Smooth muscle cell of trachea (primary cell): ENCODE results near the gene POM121C. TPM values are rescaled to one million over a fixed set of nuclear protein-coding genes. Genes with fewer than 3 reads are reported as not detected.

ENCODE experiments used
- total RNA-seq: library from RNA; depleted of rRNA; stranded (reverse); fragments of >200 nt; gene quantifications from 2 replicates; pipeline ENCODE4 v1.2.1, GENCODE V29; 2014

POM121C gene
- 12.1 and 12.4 TPM in 2 replicates for total RNA-seq

DNA sequence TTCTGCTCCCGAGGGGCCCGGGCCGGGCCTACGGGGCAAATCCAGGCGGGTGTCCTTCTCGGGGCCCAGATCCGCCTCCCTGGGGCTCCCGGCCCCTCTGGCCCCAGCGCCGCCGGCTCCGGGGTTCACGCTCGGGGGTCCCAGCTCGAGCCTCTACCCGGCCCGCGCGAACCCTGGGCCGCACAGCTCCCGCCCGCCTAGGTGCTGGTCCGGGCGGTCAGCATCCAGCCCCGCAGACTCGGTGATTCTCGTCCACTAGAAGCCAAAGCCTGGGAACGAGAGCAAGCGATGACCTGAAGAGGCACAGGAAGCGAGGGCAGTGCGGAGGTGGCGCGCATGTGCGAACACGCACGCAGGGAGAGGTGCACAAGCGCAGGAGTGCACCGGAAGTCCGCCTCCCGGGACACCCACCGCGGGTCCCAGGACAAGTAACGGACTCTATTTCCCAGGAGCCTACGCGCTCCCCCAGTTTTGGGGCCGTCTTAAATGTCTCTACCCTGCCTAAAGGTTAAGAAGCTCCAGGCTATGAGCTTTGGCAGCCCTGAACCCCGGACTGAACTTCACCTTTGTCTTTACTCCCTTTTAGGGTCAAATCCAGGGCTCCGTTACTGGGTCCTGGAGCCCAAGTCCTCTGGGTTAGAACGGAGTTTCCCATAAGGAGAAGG lies at the start of gene POM121C:
TSS of gene POM121C (minus strand) at position 321 of the 665 bp plus-strand sequence. CDS start 44,803 bp downstream, outside the sequence.

DNA sequence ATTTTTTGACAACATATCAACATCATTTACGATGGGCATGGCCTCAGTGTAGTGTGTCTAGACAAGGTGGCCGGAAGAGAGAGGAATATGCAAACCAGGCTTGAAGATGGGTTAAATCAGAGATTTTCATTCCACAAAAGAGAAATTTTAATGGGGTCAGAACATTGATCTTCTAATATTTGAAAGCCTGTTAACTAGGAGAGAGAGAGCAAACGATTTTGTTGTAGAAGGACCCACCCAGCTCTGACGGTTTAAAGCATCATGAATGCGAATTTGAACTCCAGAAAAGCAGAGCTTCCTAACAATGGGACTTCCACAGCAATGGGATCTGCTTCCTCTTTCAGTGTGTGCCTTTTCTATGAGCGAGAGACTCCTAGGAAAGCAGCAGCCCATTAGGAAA lies 5.9 kb upstream of the POM121C start, which contains the start of gene SPDYE5:
TSS of gene SPDYE5 (plus strand) at position 301 of the 400 bp plus-strand sequence. CDS start 1,728 bp downstream, outside the sequence.

DNA sequence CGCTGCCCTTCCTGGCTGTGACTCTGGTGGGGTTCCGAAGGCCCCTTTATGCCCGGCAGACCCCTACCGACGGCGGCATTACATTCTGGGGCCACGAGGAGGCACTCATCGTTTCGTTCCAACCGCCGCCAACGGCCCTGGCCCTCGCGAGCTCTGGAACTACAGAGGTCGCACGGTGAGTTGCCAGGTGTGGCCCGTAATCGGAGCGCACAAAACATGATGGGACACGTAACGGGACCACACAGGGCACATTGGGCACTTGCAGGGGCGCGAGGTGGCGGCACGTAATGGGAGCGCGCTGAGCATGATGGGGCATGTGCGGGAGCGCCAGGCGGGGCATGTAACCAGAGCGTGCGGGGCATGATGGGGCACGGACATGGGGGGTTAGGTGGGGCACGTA lies 90.8 kb downstream of the POM121C start, which contains the start of gene TRIM73:
TSS of gene TRIM73 (plus strand) at position 301 of the 400 bp plus-strand sequence. CDS start 3,305 bp downstream, outside the sequence.

Other genes starting within 250 kb of the POM121C start
- 0.44 and 3.1 TPM in 2 replicates for gene TRIM73, start 90.7 kb downstream of the POM121C start, total RNA-seq
- gene SPDYE5, start 6.0 kb upstream of the POM121C start, total RNA-seq, result not detected in 2 replicates